LNCAP (cell line): Measurements from ENCODE around the gene CMTM8.

Experiments used
- TF ChIP-seq, protein P1 (sequence below): fragments of 450-650 bp; IDR thresholded peaks from 2 replicates; pipeline ENCODE4 v1.5.1; 2017; ENCODE audit warnings: mild to moderate bottlenecking

CMTM8 gene

DNA sequence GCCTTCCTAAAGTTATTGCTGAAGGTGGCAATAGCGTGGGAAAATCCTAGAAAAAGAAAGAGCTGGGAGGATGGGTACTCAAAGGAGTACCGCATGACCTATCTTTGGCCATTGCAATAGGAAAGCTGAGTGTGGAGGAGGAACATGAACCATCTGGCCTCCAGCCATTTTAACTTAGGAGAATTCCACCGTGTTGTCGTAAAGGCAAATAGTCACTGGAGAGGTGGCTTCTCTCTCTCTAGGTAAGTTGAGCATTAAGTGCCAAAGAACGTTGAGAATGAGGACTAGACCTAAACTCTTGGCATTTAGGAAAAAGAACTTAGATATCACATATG, 137.1 kb downstream of the CMTM8 start:
- TF ChIP-seq, protein P1, sequence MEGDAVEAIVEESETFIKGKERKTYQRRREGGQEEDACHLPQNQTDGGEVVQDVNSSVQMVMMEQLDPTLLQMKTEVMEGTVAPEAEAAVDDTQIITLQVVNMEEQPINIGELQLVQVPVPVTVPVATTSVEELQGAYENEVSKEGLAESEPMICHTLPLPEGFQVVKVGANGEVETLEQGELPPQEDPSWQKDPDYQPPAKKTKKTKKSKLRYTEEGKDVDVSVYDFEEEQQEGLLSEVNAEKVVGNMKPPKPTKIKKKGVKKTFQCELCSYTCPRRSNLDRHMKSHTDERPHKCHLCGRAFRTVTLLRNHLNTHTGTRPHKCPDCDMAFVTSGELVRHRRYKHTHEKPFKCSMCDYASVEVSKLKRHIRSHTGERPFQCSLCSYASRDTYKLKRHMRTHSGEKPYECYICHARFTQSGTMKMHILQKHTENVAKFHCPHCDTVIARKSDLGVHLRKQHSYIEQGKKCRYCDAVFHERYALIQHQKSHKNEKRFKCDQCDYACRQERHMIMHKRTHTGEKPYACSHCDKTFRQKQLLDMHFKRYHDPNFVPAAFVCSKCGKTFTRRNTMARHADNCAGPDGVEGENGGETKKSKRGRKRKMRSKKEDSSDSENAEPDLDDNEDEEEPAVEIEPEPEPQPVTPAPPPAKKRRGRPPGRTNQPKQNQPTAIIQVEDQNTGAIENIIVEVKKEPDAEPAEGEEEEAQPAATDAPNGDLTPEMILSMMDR: no peak

DNA sequence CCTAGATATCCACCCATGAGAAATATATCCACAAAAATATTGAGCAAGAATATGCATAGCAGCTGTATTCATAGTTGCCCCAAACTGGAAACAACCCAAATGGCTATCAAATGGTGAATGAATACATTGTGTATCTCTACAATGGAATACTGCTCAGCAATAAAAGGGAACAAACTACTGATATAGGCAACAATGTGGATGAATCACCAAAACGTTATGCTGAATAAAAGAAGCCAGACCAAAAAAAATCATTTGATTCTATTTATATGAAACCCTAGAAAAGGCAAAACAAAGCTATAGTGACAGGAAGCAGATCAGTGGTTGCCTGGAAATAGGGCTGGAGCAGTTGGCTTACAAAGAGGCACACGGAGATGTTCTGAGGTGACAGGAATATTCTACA, 137.6 kb downstream of the CMTM8 start:
- TF ChIP-seq, protein P1: no peak

DNA sequence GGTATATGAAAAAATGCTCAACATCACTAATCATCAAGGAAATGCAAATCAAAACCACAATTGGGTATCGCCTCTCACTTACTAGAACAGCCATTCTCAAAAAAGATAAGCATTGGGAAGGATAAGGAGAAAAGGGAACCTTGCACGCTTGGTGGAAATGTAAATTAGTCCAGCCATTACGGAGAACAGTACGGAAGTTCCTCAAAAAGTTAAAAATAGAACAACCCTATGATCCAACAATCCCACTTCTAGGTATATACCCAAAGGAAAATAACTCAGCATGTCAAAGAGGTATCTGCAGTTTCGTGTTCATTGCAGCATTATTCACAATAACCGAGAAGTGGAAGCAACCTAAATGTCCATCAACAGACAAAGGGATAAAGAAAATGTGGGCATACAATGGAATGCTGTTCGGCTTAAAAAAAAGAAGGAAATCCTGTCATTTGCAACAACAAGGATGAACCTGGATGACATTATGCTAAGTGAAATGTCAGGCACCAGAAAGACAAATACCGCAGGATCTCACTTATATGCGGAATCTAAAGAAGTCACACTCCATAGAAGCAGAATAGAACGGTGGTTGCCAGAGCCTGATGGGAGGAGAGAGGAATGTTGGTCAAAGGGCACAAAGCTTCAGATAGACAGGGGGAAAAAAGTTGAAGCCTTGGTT, 141.5 kb downstream of the CMTM8 start:
- TF ChIP-seq, protein P1: no peak

DNA sequence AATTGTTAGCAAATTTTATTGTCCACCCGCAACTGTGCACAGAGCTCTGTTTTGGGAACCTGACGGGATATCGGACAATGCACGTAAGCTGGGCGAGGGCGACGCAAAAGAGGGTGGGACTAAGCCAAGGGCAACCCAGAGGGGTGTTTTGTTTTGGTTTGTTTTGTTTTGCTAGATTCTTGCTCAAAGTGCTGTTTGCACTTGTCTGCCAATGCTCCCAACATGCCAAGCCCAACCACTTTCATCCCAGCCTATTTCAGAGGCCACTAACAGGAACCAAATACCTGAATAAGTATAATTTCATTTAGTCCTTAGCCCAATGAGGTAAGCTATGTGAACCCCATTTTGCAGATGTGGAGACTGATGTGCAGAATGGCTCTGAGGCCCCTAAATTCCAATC, 143.4 kb downstream of the CMTM8 start:
- TF ChIP-seq, protein P1: no peak

DNA sequence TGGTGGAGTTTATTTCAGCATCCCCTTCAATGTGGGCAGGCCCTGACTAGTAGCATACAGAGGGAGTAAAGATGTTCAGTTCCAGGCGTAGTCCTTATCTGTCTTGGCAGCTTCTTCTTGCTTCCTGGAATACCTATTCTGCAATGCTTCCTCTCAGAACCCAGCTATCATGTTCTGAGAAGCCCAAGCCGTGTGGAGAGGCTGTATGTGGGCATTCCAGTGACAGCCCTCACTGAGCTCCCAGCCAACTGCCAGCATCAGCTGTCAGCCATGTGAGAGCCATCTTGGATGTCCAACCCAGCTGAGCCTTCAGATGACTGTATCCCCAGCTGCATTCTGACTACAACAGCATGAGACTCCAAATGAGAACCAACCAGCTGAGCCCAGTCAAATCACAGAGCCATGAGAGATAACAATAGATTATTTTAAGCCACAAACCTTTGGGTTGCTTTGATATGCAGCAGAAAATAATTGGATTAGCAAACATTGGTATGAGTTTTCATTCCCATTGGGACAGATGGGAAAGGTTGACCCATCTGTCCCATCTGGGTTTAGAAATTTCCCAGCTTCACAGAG, 144.7 kb downstream of the CMTM8 start:
- TF ChIP-seq, protein P1: no peak

DNA sequence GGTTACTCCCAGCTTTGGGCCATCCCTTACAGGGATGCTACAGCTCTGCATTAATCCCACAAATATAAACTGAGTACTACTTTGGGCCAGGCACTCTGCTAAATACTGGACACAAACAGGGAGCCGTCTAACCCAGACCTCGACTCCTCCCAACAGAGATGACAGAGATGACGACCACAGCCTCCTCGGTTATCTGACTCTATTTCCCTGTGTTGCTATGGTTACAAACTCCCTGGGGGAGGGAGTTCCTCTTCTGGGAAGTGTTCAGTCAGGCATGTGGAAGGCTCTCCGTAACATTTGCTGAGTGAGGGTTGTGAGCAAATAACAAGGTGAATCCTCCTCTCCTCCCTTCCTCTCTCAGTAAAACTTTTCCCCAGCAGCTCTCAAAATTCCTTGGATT, 146.5 kb downstream of the CMTM8 start:
- TF ChIP-seq, protein P1: no peak

DNA sequence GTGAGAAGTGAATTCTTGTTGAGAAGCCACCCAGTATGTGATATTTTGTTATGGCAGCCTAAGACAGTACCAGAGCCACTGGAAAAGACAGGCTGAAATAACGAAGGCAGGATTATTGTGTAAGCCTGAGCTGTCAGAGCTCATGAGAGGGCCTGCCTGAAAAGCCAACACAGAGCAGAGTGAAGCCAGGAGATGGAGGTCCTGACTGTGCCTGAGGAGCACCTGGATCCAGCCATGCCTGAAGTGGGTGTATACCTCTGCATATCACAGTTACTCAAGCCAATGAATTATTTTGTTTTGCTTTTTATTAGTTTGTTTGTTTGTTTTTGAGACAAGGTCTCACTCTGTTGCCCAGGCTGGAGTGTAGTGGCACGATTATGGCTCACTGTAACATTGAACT, 149.0 kb downstream of the CMTM8 start:
- TF ChIP-seq, protein P1: no peak
